GM21381 (cell line): ENCODE data around the gene METTL18.
"Not testable (repeated sequence)": the region's sequence is repeated elsewhere in the genome, so short reads cannot be mapped to it uniquely, and the experiment has no call there.

Source experiments
- ATAC-seq: cut with Tn5 transposase; IDR thresholded peaks from one replicate; pipeline ENCODE4 v1.9.1; 2021; ENCODE audit warnings: mild to moderate bottlenecking, moderate library complexity; ENCODE audit not compliant: unreplicated experiment

METTL18 gene

DNA sequence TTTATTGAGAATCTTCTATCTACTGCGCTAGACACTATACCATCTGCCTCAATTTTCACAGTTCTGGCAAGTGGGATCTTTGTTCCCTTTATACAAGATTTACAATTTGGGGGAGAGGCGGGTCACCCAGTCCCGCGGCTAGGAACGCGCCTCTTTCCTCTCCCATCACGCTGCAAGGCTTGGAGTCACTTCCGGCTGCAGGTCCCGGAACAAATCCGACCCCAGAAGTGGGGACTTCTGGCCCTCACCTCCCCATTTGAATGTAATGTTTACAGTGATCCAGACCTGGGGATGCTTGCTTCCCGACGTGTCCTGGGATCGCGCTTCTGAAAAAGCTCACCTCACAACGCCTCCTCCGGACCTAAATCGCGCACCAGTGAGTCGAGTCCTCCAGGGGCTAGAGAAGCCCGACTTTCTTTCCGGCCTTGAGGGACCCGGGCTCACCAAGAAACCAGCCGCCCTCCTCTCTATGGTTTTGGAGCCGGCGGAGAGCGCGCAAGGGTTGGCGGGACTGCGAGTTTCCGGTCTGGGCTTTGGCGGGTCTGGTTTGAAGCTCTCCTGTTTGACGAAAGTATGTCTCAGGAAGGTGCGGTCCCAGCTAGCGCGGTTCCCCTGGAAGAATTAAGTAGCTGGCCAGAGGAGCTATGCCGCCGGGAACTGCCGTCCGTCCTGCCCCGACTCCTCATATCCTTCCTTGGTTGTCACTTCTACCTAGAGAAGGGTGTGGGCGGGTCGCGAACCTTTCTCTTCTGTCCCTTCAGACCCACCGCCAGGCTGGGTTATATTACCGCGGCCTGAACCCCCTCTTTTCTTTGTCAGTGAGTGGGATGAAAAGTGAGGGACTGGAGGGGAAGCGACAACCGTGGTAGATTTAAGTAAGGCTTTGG lies at the start of gene METTL18:
METTL18 (minus strand) TSS at position 378 of the 887 bp plus-strand sequence. CDS start 1,212 bp downstream, outside the sequence.
- peak; percentile 95 for ATAC-seq

DNA sequence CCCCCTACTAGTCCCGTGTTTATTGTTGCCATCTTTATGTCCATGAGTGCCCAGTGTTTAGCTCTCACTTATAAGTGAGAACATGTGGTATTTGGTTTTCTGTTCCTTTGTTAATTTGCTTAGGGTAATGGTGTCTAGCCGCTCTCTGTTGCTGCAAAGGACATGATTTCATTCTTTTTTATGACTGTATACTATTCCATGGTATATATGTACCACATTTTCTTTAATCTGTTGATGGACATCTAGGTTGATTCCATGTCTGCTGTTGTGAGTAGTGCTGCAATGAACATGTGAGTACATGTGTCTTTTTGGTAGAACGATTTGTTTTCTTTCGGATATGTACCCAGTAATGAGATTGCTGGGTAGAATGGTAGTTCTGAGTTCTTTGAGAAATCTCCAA lies 44.2 kb upstream of the METTL18 start:
- no peak for ATAC-seq

DNA sequence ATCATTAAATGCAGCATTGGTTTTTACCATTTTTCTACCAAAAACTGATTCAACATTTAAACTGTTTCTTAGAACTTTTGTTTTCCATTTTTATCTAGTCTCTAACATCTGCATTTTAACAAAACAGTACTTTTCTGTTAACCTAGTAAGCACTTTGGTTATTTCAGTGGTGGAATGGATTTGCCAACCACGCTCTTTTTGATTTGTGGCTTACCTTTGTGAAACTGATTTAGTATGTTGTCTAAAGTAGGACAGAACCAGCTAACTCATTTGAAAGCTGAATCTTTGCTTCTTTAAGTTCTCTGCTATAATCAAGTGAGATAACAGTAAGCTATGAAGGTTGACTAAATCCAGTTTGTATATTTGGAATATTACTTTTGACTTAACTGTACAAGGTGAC lies 41.5 kb upstream of the METTL18 start:
- ATAC-seq, result no peak

DNA sequence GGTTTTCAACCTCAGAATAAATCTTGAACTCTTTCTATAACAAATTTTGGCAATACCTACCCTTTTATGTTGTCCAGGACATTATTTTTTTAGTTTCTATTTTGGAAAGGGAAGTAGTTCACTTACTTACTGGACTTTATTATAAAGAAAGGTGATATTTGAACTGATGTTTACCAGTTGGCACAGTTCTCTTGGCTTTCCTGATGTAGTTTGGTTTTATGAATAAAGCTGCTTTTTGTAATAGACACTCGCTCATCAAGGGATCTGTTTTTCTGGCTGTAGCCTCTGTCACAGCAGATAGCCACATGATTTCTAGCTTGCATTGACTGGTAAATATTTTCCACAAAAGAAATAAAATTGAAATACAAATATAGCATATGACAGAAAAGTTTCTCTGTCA lies 40.9 kb upstream of the METTL18 start:
- no peak for ATAC-seq

DNA sequence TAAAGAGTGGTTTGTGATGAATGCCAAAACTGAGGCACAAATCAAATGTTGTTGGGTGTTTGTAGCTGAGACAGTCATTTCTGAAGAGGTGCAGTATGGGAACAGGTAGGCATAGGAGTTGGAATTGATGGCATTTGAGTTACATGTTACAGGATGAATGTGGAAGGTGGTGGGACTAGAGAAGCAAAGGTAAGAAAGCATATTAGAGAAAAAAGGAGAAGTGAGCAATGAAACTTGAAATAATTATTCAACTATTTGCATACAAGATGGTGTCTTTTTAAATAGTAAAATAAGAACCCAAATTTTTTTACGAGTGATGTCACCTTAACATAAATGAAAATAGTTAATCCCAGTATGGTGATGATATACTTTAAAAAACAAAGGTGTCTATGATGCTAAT lies 40.2 kb upstream of the METTL18 start:
- no peak for ATAC-seq

DNA sequence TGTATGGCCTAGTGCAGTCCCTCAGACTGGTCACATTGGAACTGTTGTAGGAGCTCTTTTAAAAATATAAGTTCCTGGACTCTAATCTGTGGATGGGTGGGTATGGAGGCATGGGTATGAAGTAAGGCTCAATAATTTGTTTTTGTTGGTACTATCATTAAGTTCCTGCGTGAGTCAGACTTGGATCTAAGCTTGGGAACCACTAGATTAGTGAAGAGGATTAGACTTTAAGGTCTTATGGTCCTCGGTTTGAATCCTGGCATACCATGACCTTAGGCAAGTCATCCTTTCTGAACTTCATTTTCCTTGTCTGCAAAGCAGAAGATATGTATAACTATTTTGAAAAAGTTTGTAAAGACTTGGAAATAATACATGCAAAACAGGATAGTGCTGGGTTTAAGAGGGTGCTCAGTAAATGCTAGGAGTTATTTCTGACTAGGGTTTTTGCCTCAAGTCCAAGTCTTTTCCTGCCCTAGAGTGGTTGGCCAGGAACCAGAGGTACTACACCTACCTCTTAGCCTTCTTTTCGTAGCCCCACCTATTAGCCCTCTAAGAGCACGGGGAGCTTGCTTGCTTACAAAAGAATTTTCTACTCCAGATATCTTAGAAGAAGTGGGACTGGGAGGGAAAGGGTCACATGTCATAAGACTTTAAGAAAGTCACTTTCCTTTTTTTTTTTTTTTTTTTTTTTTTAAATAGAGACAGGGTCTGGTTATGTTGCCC lies 38.6 kb upstream of the METTL18 start:
- ATAC-seq, result no peak

DNA sequence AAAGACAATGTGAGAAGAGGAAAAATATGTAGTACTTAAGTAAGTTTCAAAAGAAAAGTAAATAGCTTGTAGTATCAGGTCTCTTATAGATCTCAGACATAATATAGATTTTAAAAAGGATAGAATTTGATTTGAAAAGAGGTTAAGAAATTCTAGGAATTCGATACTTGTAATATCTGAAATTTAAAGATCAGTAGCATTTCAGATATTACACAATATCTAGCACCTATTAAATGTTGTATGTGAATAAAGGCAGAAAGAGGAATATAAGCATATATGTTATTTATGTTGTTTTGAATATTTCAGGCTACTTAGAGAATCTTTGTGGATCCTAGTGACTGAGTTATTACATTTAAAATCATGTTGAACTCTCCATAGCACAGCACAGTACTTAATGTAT lies 35.0 kb upstream of the METTL18 start:
- no peak for ATAC-seq

DNA sequence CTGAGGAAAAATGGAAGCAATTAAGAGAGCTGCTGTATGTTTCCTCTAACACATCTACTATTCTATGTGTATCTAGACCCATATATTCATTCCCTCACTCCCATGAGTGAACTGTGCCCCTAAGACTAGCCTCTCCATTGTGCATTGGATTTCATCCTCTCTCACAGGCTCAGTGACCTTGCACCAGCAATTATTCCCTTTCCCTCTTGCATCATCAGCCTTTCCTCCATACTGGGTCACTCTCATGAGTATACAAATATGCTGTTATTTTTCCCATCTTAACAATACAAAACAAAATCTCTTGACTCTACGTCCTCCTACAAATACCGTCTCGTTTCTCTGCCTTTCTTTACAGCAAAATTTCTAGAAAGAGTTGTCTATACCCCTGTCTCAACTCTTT lies 29.4 kb upstream of the METTL18 start:
- no peak for ATAC-seq

DNA sequence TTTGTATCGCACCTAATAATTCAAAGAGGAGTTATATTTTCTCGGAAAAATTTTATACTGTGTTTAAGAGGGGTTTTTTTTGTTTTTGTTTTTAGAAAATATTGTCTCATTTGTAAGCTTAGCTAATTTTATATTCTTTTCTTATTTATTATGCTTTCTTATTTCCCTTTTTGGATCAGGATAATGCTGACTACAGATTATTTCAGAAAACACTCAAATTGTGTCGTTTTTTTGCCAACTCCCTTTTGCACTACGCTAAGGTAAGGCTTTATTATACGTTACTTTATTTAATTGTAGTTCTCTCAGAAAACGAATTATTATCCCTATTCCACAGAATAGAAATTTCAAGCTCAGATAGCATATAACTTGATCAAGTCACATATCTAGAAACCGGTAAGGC lies 26.8 kb upstream of the METTL18 start:
- ATAC-seq, result no peak

DNA sequence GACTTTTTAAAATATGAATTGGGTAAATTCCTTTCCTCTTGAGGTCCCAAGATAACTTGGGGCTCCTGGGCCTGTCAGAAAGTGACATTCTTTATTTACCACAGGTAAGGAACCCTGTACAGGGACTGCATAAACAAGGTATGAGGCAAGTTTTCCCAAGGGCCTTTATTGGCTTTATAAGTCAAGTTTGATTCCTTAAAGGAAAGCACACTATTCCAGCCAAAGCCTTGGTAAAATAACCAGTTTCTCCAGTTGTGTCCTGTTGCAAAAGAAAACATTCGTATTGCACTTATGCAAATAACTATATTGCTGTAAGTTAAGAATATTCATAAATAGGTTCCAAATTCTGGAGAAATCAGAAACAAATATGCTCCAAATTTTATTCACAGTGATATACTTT lies 21.9 kb upstream of the METTL18 start:
- ATAC-seq, result no peak

DNA sequence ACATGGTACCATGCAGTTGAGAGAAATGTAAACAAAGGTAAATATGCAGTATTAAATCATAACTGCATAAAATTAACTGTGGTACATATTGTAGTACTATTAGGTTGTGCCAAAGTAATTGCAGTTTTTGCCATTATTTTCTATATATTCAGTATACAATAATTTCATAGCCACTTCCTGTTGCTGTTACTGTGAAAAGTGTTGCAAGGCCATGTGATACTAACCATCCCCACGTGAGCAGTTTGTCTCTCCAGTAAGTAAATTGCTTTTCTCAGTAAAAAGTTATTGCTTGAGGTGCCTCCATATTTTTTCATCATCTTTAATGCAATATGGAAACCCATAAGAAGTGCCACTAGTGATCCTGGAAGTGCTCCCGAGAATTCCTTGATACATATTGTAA lies 19.6 kb upstream of the METTL18 start:
- ATAC-seq, result no peak

DNA sequence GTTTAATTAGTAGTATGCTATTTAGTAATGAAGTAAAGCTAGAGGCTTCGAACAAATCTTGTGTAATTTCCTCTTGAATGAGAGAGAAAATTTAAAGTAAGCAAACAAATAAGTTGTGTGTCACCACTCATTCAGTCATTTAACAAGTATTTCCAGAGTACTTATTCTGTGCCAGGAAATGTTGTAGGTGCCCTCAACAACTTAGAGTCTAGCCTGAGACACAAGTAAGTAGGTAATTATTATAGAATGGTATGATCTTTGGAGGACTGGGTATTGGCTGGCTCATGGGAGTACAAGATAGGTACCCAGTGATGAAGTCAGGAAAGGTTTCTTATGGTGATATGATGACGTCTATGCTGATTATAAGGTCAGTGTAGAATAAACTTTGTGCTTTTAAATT lies 17.4 kb upstream of the METTL18 start:
- ATAC-seq, result no peak

DNA sequence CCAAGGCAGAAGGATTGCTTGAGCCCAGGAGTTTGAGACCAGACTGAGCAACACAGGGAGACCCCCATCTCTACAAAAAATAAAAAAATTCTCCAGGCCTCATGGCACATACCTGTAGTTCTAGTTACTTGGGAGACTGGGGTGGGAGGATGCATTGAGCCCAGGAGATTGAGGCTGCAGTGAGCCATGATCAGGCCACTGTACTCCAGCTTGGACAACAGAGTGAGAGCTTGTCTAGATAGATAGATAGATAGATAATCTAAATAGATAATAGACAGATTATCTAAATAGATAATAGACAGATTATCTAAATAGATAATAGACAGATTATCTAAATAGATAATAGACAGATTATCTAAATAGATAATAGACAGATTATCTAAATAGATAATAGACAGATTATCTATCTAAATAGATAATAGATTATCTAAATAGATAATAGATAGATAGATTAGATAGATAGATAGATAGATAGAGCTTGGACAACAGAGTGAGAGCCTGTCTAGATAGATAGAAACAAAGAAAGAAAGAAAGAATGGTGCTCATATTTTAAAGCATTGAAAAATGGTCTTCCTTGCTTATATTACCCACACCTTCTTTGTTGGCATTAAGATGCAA lies 16.8 kb upstream of the METTL18 start:
- ATAC-seq, result not testable (repeated sequence)

DNA sequence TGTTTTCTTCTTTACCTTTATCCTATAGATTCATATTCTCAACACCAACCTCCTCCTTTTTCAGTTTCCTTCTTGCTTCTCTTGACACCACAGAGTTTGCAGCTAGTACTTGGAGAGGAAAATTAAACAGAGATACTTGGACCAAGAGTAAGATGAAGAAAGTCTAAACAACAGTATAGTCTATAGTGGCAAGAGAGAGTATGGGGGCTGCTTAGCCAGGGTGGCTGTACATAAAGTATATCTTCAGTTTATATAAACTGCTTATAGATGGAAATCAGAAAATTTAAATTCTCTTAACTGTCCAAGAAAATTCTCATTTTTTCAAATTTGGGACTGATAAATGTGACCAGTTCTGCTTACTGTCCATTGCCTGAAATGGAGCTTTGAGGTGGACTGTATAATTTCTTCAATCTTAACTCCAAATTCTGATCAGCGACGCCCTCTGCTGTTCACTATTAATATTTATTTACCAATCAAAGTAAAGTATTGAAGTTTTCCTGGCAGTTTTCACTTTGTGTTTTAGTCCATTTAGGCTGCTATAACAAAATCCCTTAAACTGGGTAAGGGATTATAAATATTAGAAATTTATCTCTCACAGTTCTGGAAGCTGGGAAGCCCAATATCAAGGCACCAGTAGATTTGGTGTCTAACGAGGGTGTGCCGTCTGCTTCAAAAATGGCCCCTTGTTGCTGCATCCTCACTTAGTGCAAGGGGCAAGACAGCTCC lies 14.8 kb upstream of the METTL18 start:
- ATAC-seq, result no peak

DNA sequence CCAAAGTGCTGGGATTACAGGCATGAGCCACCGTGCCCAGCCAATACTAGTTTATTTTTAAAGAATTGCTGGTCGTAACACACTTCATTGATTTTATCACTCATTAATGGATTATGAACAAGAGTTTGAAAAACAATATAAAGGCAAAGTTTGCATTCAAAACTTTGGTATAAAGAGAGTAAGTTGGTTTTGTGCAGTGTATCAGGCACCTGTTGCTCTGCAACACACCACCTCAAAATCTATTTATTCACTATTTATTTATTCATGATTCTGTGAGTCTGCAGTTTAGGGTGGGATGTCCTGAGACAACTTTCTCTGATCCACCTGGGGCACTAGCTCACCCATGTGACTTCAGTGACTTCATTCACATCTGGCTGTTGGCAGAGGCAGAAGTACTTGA lies 10.2 kb upstream of the METTL18 start:
- no peak for ATAC-seq

DNA sequence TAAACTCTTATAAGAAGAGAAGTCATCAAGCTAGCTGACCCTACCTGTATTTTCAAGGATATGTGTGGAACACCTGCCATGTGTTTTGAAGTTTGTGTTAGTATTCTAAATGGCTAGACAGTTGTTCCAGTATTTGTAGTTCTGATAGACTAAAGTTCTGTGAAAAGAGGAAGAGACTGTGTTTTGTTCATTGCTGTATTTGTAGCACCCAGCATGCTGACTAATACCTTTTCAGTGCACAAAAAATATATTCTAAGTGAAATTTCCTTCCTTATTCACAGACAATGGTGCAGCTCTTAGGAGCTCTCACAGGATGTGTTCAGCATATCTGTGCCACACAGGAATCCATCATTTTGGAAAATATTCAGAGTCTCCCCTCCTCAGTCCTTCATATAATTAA lies 8.2 kb upstream of the METTL18 start:
- no peak for ATAC-seq

DNA sequence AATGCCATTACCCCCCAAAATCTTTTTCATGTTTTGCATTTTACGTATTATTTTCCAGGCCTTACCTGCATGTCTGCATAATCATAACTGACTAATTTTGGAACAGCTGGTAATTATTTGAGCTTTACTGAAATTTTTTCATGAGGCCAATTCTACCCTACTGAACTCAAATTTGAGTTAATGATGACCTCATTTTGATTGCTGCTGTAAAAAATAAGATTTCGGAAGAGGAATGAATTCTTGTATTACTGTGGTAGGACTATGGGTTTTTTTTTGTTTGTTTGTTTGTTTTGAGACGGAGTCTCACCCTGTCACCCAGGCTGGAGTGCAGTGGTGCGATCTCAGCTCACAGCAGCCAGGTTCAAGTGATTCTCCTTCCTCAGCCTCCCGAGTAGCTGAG lies 2.6 kb upstream of the METTL18 start:
- ATAC-seq, result no peak

DNA sequence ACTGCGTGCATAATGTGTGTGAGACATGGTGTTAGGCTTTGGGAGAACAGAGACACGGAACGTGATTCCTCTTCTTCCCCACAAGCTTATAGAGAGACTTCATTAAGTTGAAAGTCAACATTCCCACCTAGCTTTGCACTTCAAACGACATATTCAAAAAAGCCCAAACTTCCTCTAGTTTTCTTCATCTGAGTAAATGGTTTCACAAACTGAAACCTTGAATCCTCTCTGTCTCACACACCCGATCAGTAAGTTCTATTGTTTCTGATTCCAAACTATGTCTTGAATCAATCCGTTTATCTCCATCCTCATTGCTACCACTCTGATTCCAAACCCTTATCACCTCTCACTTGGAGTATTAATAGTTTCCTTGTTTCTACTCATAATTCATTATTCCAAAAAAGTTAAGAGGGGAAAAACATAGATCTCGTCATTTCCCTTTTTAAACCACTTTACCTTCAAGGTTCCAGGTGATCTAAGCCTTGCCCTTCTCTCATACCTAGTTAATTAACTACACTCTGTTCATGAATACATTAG lies 1.6 kb upstream of the METTL18 start:
- no peak for ATAC-seq

DNA sequence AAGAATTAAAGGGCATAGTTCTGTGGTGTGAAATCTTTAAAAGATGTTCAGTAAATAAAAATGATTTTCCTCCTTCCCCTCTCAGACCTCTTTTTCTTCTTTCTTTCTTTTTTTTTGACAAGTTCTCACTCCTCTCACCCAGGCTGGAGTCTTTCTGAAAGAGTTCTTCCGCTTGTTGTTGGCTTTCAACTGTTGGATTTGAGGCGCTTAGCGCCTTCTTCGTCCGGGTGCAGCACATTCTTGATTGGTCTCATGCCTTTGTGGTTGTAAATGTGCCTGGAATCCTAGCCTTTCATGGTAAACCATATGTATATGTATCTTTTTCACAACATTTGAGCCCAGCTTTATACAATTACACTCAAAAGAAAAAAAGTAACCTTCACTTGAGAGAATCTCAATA lies 980 bp upstream of the METTL18 start:
- ATAC-seq, result no peak

DNA sequence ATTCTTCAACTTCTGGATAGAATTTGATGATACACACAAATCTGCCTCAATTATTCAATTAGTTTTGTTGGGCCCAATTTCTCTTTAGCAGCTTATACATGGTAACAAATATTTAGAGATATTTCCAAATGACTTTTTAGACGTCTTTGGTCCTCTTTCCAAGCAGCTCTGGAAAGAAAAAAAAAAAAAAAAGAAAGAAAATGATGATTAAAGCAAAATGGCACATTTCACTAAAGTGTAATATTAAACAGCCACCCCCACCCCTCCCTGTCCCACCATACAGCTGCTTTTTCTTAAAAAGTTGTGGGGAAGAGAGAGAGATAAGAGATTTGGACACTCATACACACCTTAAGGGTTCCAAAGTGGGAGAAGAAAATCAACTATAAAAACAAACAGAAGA lies 977 bp downstream of the METTL18 start:
- no peak for ATAC-seq

DNA sequence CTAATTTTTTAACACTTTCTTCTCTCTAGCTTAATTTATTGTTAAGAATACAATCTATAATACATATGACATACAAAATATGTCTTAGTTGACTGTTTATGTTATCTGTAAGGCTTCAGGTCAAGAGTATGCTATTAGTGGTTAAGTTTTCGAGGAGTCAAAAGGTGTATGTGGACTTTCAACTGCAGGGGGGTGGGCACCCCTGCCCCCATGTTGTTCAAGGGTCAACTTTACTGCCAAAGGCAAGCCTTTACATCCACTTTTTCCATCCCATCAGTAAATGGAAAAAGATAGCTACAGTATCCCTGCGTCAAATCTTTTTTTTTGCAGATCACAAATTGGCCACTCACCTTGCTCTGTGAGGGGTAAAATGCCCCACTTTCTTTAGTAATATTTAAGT lies 6.3 kb downstream of the METTL18 start:
- ATAC-seq, result no peak
